Spinal cord (tissue), 10 donors: ENCODE results near the gene PLCB1. TPM values are rescaled to one million over a fixed set of nuclear protein-coding genes. Genes with fewer than 3 reads are reported as not detected.
A peak's percentile ranks its signal among the peaks of the same experiment; 100 is the strongest.

Source experiments
- DNase-seq, 6 donors: peaks; one replicate each; pipeline versions ENCODE4 v3.0.0 to v3.0.0-alpha.2; 2013 to 2015; ENCODE audit warnings: low spot score in 6 of 6, low read depth in 4 of 6
- H3K27ac ChIP-seq: one replicate; pipeline ENCODE4 v1.5.1; 2013; ENCODE audit warnings: low read depth, low read length, control low read depth
- H3K27me3 ChIP-seq: one replicate; pipeline ENCODE4 v1.6.1; 2013; ENCODE audit warnings: low read length; ENCODE audit not compliant: control insufficient read depth, insufficient read depth
- H3K36me3 ChIP-seq: one replicate; pipeline ENCODE4 v1.6.1; 2013; ENCODE audit warnings: low read length; ENCODE audit not compliant: control insufficient read depth, insufficient read depth
- H3K4me1 ChIP-seq: one replicate; pipeline ENCODE4 v1.6.1; 2013; ENCODE audit warnings: low read length; ENCODE audit not compliant: control insufficient read depth, insufficient read depth
- H3K4me3 ChIP-seq: one replicate; pipeline ENCODE4 v1.5.1; 2013; ENCODE audit warnings: low read depth, low read length, control low read depth
- H3K9me3 ChIP-seq: one replicate; pipeline ENCODE4 v1.6.1; 2013; ENCODE audit warnings: low read length; ENCODE audit not compliant: control insufficient read depth, insufficient read depth
- WGBS: methylation state at CpG from one replicate; pipeline ENCODE4 v1.1.5; 2013; ENCODE audit warnings: missing lambda C conversion rate; ENCODE audit not compliant: insufficient coverage; 5-methylcytosine and 5-hydroxymethylcytosine counted together
- polyA plus RNA-seq, 2 donors: library from polyadenylated mRNA; unstranded; fragments of 120-200 nt; gene quantifications; one replicate each; pipeline ENCODE4 v1.2.1, GENCODE V29; 2013; ENCODE audit not compliant: insufficient read length in 2 of 2
- total RNA-seq, 2 donors: library from RNA; depleted of rRNA in 1 of 2; stranded (reverse); fragments of 120-200 nt in 1 of 2; fragments of >200 nt in 1 of 2; gene quantifications; one replicate each; pipeline versions ENCODE4 v1.2.3 to v1.2.4, GENCODE V29; 2013 to 2014
- donor health status: healthy.

PLCB1 gene
- total and polyA plus RNA-seq, 4 donors = 42.9 to 111 (median 88.2) TPM

DNA sequence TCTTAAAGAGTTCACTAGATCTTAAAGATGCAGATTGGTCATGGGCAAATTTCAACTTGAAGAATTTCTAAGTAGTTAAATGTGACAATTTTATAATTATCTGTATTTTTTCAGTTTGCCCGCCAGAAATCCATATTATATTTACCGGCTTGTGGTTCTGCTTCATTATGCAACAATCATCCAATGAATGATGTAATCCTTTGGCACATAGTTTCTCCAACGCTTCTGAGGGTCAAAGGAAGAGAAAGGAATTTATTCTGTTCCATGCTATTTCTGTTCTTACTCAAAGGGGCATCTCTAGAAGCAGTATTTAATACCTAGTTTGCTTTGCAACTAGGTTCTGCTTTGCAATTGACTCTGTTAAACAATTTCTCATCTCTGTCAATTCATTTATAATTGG, 577.6 kb downstream of the PLCB1 start:
- Histone ChIP-seq H3K4me1 (no peaks in the 10 kb centered on the region), H3K36me3 (no peaks in the 10 kb centered on the region), H3K27me3 (no peaks in the 10 kb centered on the region), H3K9me3 (no peaks in the 10 kb centered on the region), H3K27ac (no peak overlapping the region), H3K4me3 (no peak overlapping the region)
- no CpG with 5 or more reads among the region's 3 CpGs for WGBS
- DNase-seq = peak in 1 of 6 donors; percentile 52

DNA sequence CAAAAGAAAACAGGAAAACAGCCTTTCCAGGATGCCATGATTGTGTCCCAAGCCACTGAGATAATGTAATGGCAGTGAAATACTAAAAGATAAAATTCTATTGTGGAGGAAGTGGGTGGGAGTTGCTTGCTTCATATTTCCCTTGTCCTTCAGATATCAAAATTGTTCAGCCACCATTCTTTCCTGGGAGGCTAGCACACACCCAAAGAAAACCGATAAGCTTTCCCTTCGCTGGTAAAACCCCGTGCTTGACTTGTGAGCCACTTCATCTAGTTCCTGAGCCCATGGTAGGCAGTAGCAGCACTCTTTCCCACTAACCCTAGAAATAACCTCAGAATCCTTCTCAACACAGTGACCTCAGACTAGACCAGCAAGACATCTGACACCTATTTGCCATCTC, 579.4 kb downstream of the PLCB1 start:
- H3K4me3 ChIP-seq = no peak overlapping the region
- no peak overlapping the region for H3K27ac ChIP-seq
- no peaks in the 10 kb centered on the region for H3K9me3 ChIP-seq
- H3K36me3 ChIP-seq = no peaks in the 10 kb centered on the region
- H3K27me3 ChIP-seq = no peaks in the 10 kb centered on the region
- no peak for DNase-seq
- WGBS = 97% methylated on average over 3 of the region's 3 CpGs
- no peaks in the 10 kb centered on the region for H3K4me1 ChIP-seq

DNA sequence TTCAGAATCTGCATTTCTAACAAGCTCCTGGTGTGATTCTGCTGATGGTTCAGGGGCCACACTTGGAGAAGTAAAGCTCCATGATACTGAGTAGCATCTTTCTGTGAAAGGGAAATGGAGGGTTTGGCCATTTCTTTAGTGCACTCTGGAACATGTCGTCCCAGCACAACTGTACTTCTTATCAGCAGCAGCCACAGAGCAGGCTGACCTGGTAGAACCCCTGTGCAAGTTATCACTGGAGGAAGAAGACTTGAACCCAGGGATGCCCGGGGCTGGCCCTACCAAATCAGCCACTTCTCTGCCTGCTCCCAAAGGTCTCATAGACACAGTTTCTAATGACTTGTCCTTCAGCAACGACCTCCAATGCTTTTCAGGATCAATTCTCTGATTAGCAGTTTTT, 582.1 kb downstream of the PLCB1 start:
- no peaks in the 10 kb centered on the region for H3K4me1 ChIP-seq
- no peak overlapping the region for H3K27ac ChIP-seq
- WGBS = 100% methylated on average over 2 of the region's 3 CpGs
- peaks cover 4% of the 10 kb centered on the region for H3K36me3 ChIP-seq
- no peak for DNase-seq
- no peak overlapping the region for H3K4me3 ChIP-seq
- no peaks in the 10 kb centered on the region for H3K27me3 ChIP-seq
- no peaks in the 10 kb centered on the region for H3K9me3 ChIP-seq

DNA sequence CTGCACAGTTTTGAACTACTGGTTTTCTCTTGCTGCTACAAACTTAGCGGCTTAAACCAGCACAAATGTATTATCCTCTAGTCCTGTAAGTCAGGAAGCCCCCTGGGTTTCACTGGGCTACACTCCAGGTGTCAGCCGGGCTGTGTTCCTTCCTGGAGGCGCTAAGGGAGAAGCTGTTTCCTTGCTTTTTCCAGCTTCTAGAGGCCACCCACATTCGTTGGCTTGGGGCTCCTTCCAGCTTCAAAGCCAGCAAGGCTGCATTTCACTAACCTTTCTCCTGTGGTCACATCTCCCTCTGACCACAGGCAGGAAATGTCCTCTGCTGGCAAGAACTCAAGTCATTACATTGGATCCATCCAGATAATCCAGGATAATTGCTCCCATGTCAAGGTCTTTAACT, 586.2 kb downstream of the PLCB1 start:
- no peaks in the 10 kb centered on the region for H3K9me3 ChIP-seq
- 90% methylated on average over 2 of the region's 4 CpGs for WGBS
- no peaks in the 10 kb centered on the region for H3K27me3 ChIP-seq
- no peak for DNase-seq
- no peak overlapping the region for H3K27ac ChIP-seq
- H3K36me3 ChIP-seq = peaks cover 4% of the 10 kb centered on the region
- H3K4me1 ChIP-seq = no peaks in the 10 kb centered on the region
- no peak overlapping the region for H3K4me3 ChIP-seq

DNA sequence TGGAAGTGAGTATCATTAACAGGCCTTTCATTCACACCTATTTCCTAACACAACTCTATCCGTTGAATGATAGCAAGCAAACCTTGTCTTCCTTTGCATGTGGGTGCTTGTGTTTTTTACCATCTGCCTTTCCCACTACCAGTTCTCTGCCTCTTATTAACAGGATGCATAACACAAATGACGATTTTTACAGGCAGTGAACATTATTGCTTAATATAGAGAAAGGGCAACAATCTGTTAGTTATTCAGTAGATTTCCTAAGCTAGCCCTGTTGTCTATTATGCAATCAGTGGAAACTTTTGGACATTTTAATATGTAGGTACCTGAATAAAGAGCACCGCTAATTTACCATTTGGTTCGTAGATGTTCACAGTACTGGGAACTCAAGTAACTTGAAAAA, 588.0 kb downstream of the PLCB1 start:
- 66% methylated on average over 2 of the region's 4 CpGs for WGBS
- H3K9me3 ChIP-seq = no peaks in the 10 kb centered on the region
- H3K36me3 ChIP-seq = peaks cover 4% of the 10 kb centered on the region
- no peak overlapping the region for H3K27ac ChIP-seq
- no peaks in the 10 kb centered on the region for H3K4me1 ChIP-seq
- no peak for DNase-seq
- no peaks in the 10 kb centered on the region for H3K27me3 ChIP-seq
- H3K4me3 ChIP-seq = no peak overlapping the region

DNA sequence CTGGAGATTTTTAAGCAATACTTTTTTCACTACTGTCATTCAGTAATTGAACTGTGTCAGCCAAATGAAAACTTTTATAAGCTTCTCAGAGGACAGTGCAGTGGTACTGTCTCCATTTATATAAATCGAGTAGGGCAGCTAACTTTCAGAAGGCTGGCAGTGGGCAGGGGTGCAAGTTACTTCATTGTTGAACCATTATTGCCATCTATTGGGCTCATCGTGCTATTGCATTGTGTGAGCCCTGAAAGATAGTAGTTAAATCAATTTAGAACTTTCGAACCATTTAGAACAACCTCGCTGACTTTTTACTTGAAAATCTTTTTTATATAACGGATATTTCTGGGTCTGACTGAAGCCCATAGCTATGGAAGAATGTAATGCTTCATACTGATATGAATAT, 589.0 kb downstream of the PLCB1 start:
- Histone ChIP-seq H3K4me1 (no peaks in the 10 kb centered on the region), H3K9me3 (no peaks in the 10 kb centered on the region), H3K27me3 (no peaks in the 10 kb centered on the region), H3K4me3 (no peak overlapping the region), H3K27ac (no peak overlapping the region), H3K36me3 (peaks cover 4% of the 10 kb centered on the region)
- WGBS = 0% methylated on average over 1 of the region's 5 CpGs
- peak; percentile 31 to 94 (median 68) for DNase-seq

DNA sequence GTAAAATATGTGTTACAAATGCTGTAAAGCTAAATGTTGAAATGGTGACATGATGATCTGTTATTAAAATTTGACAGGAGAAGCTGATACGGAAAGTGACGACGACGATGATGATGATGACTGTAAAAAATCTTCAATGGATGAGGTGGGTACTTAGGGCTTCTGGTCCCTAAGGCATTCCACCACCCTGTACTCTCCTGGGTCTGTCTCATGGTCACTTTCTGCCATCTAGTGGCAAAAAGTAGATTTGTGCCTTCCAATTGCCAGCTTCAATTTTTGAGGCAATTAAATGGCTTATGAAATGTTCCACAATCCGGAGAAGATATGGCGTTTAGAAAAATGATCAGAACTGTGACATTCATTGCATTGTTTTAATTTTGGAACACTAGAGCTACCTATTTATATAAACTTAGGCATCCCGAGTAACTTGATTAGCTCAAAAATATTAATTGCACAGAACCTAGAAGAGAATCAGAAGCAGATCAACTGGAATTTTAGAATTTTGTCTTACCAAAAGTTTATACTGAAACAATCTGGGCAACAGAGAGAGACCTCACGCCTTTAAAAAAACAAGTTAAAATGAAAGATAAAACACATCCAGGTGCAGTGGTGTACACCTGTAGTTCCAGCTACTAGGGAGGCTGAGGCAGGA, 590.3 kb downstream of the PLCB1 start:
- Histone ChIP-seq H3K27ac (no peak overlapping the region), H3K27me3 (no peaks in the 10 kb centered on the region), H3K4me3 (no peak overlapping the region), H3K36me3 (peaks cover 4% of the 10 kb centered on the region), H3K4me1 (no peaks in the 10 kb centered on the region), H3K9me3 (no peaks in the 10 kb centered on the region)
- 10% methylated on average over 4 of the region's 8 CpGs for WGBS
- DNase-seq = peak; percentile 51 to 93 (median 61)

DNA sequence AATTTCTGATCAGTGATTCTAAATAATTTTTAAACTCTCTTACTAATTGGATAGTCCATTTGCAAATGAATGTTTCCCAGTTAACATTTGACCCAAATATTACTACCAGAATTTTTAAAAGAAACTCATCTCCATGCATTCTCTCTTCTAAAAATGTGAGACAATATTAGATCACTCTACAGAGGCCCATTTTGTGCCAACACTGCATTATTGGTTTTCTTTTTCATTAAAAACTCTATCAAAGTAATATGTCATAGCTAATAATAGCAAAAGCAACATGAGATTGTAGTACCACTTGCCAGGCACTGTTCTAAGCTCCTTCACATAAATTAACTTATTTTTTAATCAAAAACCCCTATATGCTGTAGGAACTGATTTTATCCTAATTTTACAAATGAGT, 591.2 kb downstream of the PLCB1 start:
- Histone ChIP-seq H3K9me3 (no peaks in the 10 kb centered on the region), H3K4me3 (no peak overlapping the region), H3K4me1 (no peaks in the 10 kb centered on the region), H3K27ac (no peak overlapping the region), H3K27me3 (no peaks in the 10 kb centered on the region), H3K36me3 (no peaks in the 10 kb centered on the region)
- no peak for DNase-seq

DNA sequence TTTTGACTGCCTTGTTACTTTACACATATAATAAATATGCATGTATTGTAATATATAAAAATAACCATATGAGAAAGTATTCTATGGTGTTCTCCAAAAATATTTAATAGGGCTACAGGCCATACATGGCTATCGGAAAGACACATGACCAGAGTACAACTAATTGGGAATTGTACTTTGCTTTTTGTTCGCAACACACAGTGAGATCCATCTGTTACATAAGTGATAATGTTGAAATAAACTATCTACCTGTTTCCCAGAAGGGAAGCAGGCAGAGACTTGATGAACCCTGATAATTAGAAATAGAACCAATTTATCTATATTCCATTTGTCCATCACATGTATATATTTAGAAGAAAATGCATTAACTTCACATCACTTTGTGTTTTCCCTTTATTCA, 592.8 kb downstream of the PLCB1 start:
- Histone ChIP-seq H3K27ac (no peak overlapping the region), H3K4me1 (no peaks in the 10 kb centered on the region), H3K4me3 (no peak overlapping the region), H3K36me3 (no peaks in the 10 kb centered on the region), H3K27me3 (no peaks in the 10 kb centered on the region), H3K9me3 (no peaks in the 10 kb centered on the region)
- DNase-seq = no peak
- WGBS = no CpG with 5 or more reads among the region's 2 CpGs

DNA sequence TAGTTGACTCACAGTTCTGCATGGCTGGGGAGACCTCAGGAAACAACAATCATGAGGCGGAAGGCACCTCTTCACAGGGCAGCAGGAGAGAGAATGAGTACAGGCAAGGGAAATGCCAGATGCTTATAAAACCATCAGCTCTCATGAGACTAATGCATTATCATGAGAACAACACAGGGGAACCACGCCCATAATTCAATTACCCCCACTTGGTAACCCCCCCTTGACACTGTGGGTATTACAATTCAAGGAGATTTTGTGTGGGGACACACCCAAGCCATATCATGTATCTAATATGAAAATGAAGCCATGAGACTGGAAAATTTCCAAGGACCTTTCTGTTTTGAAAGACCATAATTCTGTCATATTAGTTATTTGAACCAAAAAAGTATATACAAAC, 594.4 kb downstream of the PLCB1 start:
- no peaks in the 10 kb centered on the region for H3K36me3 ChIP-seq
- no peak overlapping the region for H3K4me3 ChIP-seq
- WGBS = no CpG with 5 or more reads among the region's 2 CpGs
- no peaks in the 10 kb centered on the region for H3K4me1 ChIP-seq
- no peaks in the 10 kb centered on the region for H3K27me3 ChIP-seq
- H3K9me3 ChIP-seq = no peaks in the 10 kb centered on the region
- no peak overlapping the region for H3K27ac ChIP-seq
- no peak for DNase-seq
